Measurements from ENCODE around the gene GALNT7. TPM values are rescaled to one million over a fixed set of nuclear protein-coding genes. Genes with fewer than 3 reads are reported as not detected.
"Not testable (repeated sequence)": the region's sequence is repeated elsewhere in the genome, so short reads cannot be mapped to it uniquely, and the experiment has no call there.

Gene GALNT7
- total RNA-seq, 1 experiment from 2014 or later = 28.9 TPM

GRCh38 chr4:173218411-173219125 is 50.0 kb downstream of the GALNT7 start:
- no peak for DNase-seq
- peaks cover 85% of the 10 kb centered on the region for H3K79me2 ChIP-seq (ENCODE audit: low read length)
- no peak overlapping the region for H3K27ac ChIP-seq (ENCODE audit: low read length)
- H3K27me3 ChIP-seq (ENCODE audit: low read length) = no peaks in the 10 kb centered on the region
- H2AFZ ChIP-seq (ENCODE audit: low read length) = no peak overlapping the region
- no peak overlapping the region for H3K4me2 ChIP-seq (ENCODE audit: low read depth, low read length, poor library complexity, severe bottlenecking)
- no peaks in the 10 kb centered on the region for H3K9me2 ChIP-seq (replicated peaks; ENCODE audit: insufficient read depth, low read length)
- no peaks in the 10 kb centered on the region for H4K20me1 ChIP-seq (ENCODE audit: insufficient read depth, low read depth, low read length)
- H3K4me3 ChIP-seq (ENCODE audit: low read length) = no peak overlapping the region
- no peak overlapping the region for H3K9ac ChIP-seq (ENCODE audit: low read length)
- H3K36me3 ChIP-seq (ENCODE audit: insufficient read depth, low read length) = no peaks in the 10 kb centered on the region
- H3K9me3 ChIP-seq (ENCODE audit: low read length) = no peaks in the 10 kb centered on the region
- H3K4me1 ChIP-seq (ENCODE audit: low read length) = no peaks in the 10 kb centered on the region

- H2AFZ ChIP-seq (ENCODE audit: low read length); H3K36me3 ChIP-seq (ENCODE audit: insufficient read depth, low read length); H3K9me3 ChIP-seq (ENCODE audit: low read length); H3K4me2 ChIP-seq (ENCODE audit: low read depth, low read length, poor library complexity, severe bottlenecking); H3K4me1 ChIP-seq (ENCODE audit: low read length); H3K9ac ChIP-seq (ENCODE audit: low read length); H3K27me3 ChIP-seq (ENCODE audit: low read length); H3K9me2 ChIP-seq (replicated peaks; ENCODE audit: insufficient read depth, low read length); H4K20me1 ChIP-seq (ENCODE audit: insufficient read depth, low read depth, low read length); H3K27ac ChIP-seq (ENCODE audit: low read length); H3K4me3 ChIP-seq (ENCODE audit: low read length); DNase-seq: not testable (repeated sequence)
- H3K79me2 ChIP-seq (ENCODE audit: low read length) = peaks cover 85% of the 10 kb centered on the region
Observed at GRCh38 chr4:173219126-173219437, 50.5 kb downstream of the GALNT7 start.

GRCh38 chr4:173223743-173224142 is 55.1 kb downstream of the GALNT7 start:
- no peaks in the 10 kb centered on the region for H3K9me2 ChIP-seq (replicated peaks; ENCODE audit: insufficient read depth, low read length)
- H3K79me2 ChIP-seq (ENCODE audit: low read length) = peaks cover 79% of the 10 kb centered on the region
- H3K4me1 ChIP-seq (ENCODE audit: low read length) = no peaks in the 10 kb centered on the region
- no peak overlapping the region for H3K4me3 ChIP-seq (ENCODE audit: low read length)
- H3K27ac ChIP-seq (ENCODE audit: low read length) = no peak overlapping the region
- no peaks in the 10 kb centered on the region for H4K20me1 ChIP-seq (ENCODE audit: insufficient read depth, low read depth, low read length)
- no peaks in the 10 kb centered on the region for H3K36me3 ChIP-seq (ENCODE audit: insufficient read depth, low read length)
- H3K27me3 ChIP-seq (ENCODE audit: low read length) = no peaks in the 10 kb centered on the region
- no peaks in the 10 kb centered on the region for H3K9me3 ChIP-seq (ENCODE audit: low read length)
- H2AFZ ChIP-seq (ENCODE audit: low read length) = no peak overlapping the region
- no peak overlapping the region for H3K9ac ChIP-seq (ENCODE audit: low read length)
- no peak overlapping the region for H3K4me2 ChIP-seq (ENCODE audit: low read depth, low read length, poor library complexity, severe bottlenecking)
- no peak for DNase-seq

- H2AFZ ChIP-seq (ENCODE audit: low read length) = no peak overlapping the region
- DNase-seq = no peak
- H3K27me3 ChIP-seq (ENCODE audit: low read length) = no peaks in the 10 kb centered on the region
- H4K20me1 ChIP-seq (ENCODE audit: insufficient read depth, low read depth, low read length) = no peaks in the 10 kb centered on the region
- no peak overlapping the region for H3K27ac ChIP-seq (ENCODE audit: low read length)
- no peaks in the 10 kb centered on the region for H3K9me2 ChIP-seq (replicated peaks; ENCODE audit: insufficient read depth, low read length)
- H3K9me3 ChIP-seq (ENCODE audit: low read length) = no peaks in the 10 kb centered on the region
- no peak overlapping the region for H3K4me2 ChIP-seq (ENCODE audit: low read depth, low read length, poor library complexity, severe bottlenecking)
- no peak overlapping the region for H3K4me3 ChIP-seq (ENCODE audit: low read length)
- peaks cover 85% of the 10 kb centered on the region for H3K79me2 ChIP-seq (ENCODE audit: low read length)
- no peaks in the 10 kb centered on the region for H3K36me3 ChIP-seq (ENCODE audit: insufficient read depth, low read length)
- H3K4me1 ChIP-seq (ENCODE audit: low read length) = peaks cover 9% of the 10 kb centered on the region
- no peak overlapping the region for H3K9ac ChIP-seq (ENCODE audit: low read length)
Observed at GRCh38 chr4:173226401-173226888, 57.8 kb downstream of the GALNT7 start.

GRCh38 chr4:173227756-173228155 is 59.1 kb downstream of the GALNT7 start:
- Histone ChIP-seq H3K9ac (ENCODE audit: low read length) (no peak overlapping the region), H3K4me3 (ENCODE audit: low read length) (no peak overlapping the region), H3K79me2 (ENCODE audit: low read length) (peaks cover 86% of the 10 kb centered on the region), H2AFZ (ENCODE audit: low read length) (no peak overlapping the region), H3K4me1 (ENCODE audit: low read length) (peaks cover 9% of the 10 kb centered on the region), H3K36me3 (ENCODE audit: insufficient read depth, low read length) (no peaks in the 10 kb centered on the region), H3K9me3 (ENCODE audit: low read length) (no peaks in the 10 kb centered on the region), H4K20me1 (ENCODE audit: insufficient read depth, low read depth, low read length) (no peaks in the 10 kb centered on the region), H3K9me2 (replicated peaks; ENCODE audit: insufficient read depth, low read length) (no peaks in the 10 kb centered on the region), H3K27me3 (ENCODE audit: low read length) (no peaks in the 10 kb centered on the region), H3K27ac (ENCODE audit: low read length) (no peak overlapping the region), H3K4me2 (ENCODE audit: low read depth, low read length, poor library complexity, severe bottlenecking) (no peak overlapping the region)
- no peak for DNase-seq

GRCh38 chr4:173230062-173230461 is 61.5 kb downstream of the GALNT7 start:
- H3K9ac ChIP-seq (ENCODE audit: low read length) = no peak overlapping the region
- H3K4me1 ChIP-seq (ENCODE audit: low read length) = peaks cover 9% of the 10 kb centered on the region
- peaks cover 91% of the 10 kb centered on the region for H3K79me2 ChIP-seq (ENCODE audit: low read length)

GRCh38 chr4:173231916-173232315 is 63.3 kb downstream of the GALNT7 start:
- Histone ChIP-seq H3K27ac (ENCODE audit: low read length) (no peak overlapping the region), H3K79me2 (ENCODE audit: low read length) (peaks cover 90% of the 10 kb centered on the region), H4K20me1 (ENCODE audit: insufficient read depth, low read depth, low read length) (no peaks in the 10 kb centered on the region), H3K4me2 (ENCODE audit: low read depth, low read length, poor library complexity, severe bottlenecking) (no peak overlapping the region), H3K4me3 (ENCODE audit: low read length) (no peak overlapping the region), H3K9ac (ENCODE audit: low read length) (no peak overlapping the region), H3K9me3 (ENCODE audit: low read length) (no peaks in the 10 kb centered on the region), H3K27me3 (ENCODE audit: low read length) (no peaks in the 10 kb centered on the region), H2AFZ (ENCODE audit: low read length) (no peak overlapping the region), H3K4me1 (ENCODE audit: low read length) (peaks cover 22% of the 10 kb centered on the region), H3K36me3 (ENCODE audit: insufficient read depth, low read length) (no peaks in the 10 kb centered on the region; the same call in 1 of the 2 replicates), H3K9me2 (replicated peaks; ENCODE audit: insufficient read depth, low read length) (no peaks in the 10 kb centered on the region)
- no peak for DNase-seq

More at GRCh38 chr4:173230062-173230461, 61.5 kb downstream of the GALNT7 start:
- H3K9me2 ChIP-seq (replicated peaks; ENCODE audit: insufficient read depth, low read length) = no peaks in the 10 kb centered on the region
- H3K4me3 ChIP-seq (ENCODE audit: low read length) = no peak overlapping the region
- H4K20me1 ChIP-seq (ENCODE audit: insufficient read depth, low read depth, low read length) = no peaks in the 10 kb centered on the region
- no peak overlapping the region for H2AFZ ChIP-seq (ENCODE audit: low read length)
- no peaks in the 10 kb centered on the region for H3K9me3 ChIP-seq (ENCODE audit: low read length)
- no peak for DNase-seq
- H3K4me2 ChIP-seq (ENCODE audit: low read depth, low read length, poor library complexity, severe bottlenecking) = no peak overlapping the region
- H3K27me3 ChIP-seq (ENCODE audit: low read length) = no peaks in the 10 kb centered on the region
- no peak overlapping the region; the same call in 1 of the 2 replicates for H3K27ac ChIP-seq (ENCODE audit: low read length)
- no peaks in the 10 kb centered on the region; the same call in 1 of the 2 replicates for H3K36me3 ChIP-seq (ENCODE audit: insufficient read depth, low read length)

GRCh38 chr4:173233857-173234256 is 65.2 kb downstream of the GALNT7 start:
- peaks cover 96% of the 10 kb centered on the region for H3K79me2 ChIP-seq (ENCODE audit: low read length)
- no peak overlapping the region for H3K4me2 ChIP-seq (ENCODE audit: low read depth, low read length, poor library complexity, severe bottlenecking)
- H3K36me3 ChIP-seq (ENCODE audit: insufficient read depth, low read length) = no peaks in the 10 kb centered on the region; the same call in 1 of the 2 replicates
- H3K9me2 ChIP-seq (replicated peaks; ENCODE audit: insufficient read depth, low read length) = no peaks in the 10 kb centered on the region
- DNase-seq = no peak
- no peak overlapping the region for H3K4me3 ChIP-seq (ENCODE audit: low read length)
- no peak overlapping the region for H3K27ac ChIP-seq (ENCODE audit: low read length)
- no peaks in the 10 kb centered on the region for H4K20me1 ChIP-seq (ENCODE audit: insufficient read depth, low read depth, low read length)
- no peaks in the 10 kb centered on the region for H3K27me3 ChIP-seq (ENCODE audit: low read length)
- H3K9ac ChIP-seq (ENCODE audit: low read length) = no peak overlapping the region
- H2AFZ ChIP-seq (ENCODE audit: low read length) = no peak overlapping the region
- H3K9me3 ChIP-seq (ENCODE audit: low read length) = no peaks in the 10 kb centered on the region
- peaks cover 41% of the 10 kb centered on the region for H3K4me1 ChIP-seq (ENCODE audit: low read length)

Measured in Karpas-422 (cell line).